ENCODE results near the gene PLEKHO2.
A peak's percentile ranks its signal among the peaks of the same experiment; 100 is the strongest.

The PLEKHO2 gene

GRCh38 chr15:64857421-64857820 lies 15.7 kb downstream of the PLEKHO2 start:
- no peak for DNase-seq

- no peak for DNase-seq
These were observed 16.4 kb downstream of the PLEKHO2 start for GRCh38 chr15:64858021-64858575.

- DNase-seq = no peak
These were observed 17.5 kb downstream of the PLEKHO2 start for GRCh38 chr15:64859226-64859625.

GRCh38 chr15:64861331-64861730 lies 19.6 kb downstream of the PLEKHO2 start:
- no peak for DNase-seq

- no peak for DNase-seq
These were observed 20.2 kb downstream of the PLEKHO2 start for GRCh38 chr15:64861960-64862359.

GRCh38 chr15:64862408-64862807 lies 20.7 kb downstream of the PLEKHO2 start:
- no peak for DNase-seq

- DNase-seq = no peak
These were observed 22.4 kb downstream of the PLEKHO2 start for GRCh38 chr15:64864068-64864467.

GRCh38 chr15:64865126-64865997 lies 23.6 kb downstream of the PLEKHO2 start:
- DNase-seq = no peak

- no peak for DNase-seq
These were observed 24.3 kb downstream of the PLEKHO2 start for GRCh38 chr15:64865998-64866520.

GRCh38 chr15:64869501-64869900 lies 27.8 kb downstream of the PLEKHO2 start:
- DNase-seq = no peak

GRCh38 chr15:64870353-64870752 lies 28.6 kb downstream of the PLEKHO2 start:
- DNase-seq = no peak

- DNase-seq = no peak
These were observed 34.0 kb downstream of the PLEKHO2 start for GRCh38 chr15:64875641-64876223.

GRCh38 chr15:64877435-64877834 lies 35.7 kb downstream of the PLEKHO2 start:
- no peak for DNase-seq

- DNase-seq = no peak
These were observed 37.0 kb downstream of the PLEKHO2 start for GRCh38 chr15:64878705-64879104.

- no peak for DNase-seq
These were observed 41.4 kb downstream of the PLEKHO2 start for GRCh38 chr15:64883100-64883581.

- DNase-seq = peak; percentile 44
These were observed 42.3 kb downstream of the PLEKHO2 start for GRCh38 chr15:64883997-64884511.

- no peak for DNase-seq
These were observed 43.0 kb downstream of the PLEKHO2 start for GRCh38 chr15:64884679-64885078.

GRCh38 chr15:64888336-64888735 lies 46.6 kb downstream of the PLEKHO2 start:
- DNase-seq = no peak

GRCh38 chr15:64891561-64891960 lies 49.8 kb downstream of the PLEKHO2 start:
- no peak for DNase-seq

GRCh38 chr15:64892847-64893403 lies 51.2 kb downstream of the PLEKHO2 start:
- DNase-seq = no peak

GRCh38 chr15:64893481-64894394 lies 52.0 kb downstream of the PLEKHO2 start:
- DNase-seq = peak; percentile 74

All from activated gamma-delta T cell (primary cell).